GM21528 (cell line): ENCODE results near the gene PRPF18.

Experiments
- ATAC-seq: cut with Tn5 transposase; IDR thresholded peaks from one replicate; pipeline ENCODE4 v1.9.1; 2021; ENCODE audit warnings: mild to moderate bottlenecking, moderate library complexity; ENCODE audit not compliant: unreplicated experiment, low FRiP score

Gene PRPF18

DNA sequence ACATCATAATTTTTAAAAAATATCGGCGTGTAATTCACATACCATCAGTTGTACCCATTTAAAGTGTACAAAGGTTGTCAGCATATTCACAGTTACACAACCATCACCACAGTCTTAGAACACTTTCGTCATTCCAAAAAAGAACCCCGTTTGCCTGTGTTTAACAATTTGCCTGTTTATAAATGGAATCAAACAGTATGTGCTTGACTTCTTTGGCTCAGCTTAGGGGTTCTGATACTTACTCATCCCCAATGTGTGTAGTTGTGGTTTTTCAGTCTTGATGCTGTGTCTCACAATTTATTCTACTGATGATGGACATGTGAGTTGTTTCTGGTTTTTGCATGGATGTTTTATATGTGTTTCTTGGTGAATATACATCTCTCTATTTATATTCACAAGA is 50.0 kb downstream of the PRPF18 start:
- no peak for ATAC-seq

DNA sequence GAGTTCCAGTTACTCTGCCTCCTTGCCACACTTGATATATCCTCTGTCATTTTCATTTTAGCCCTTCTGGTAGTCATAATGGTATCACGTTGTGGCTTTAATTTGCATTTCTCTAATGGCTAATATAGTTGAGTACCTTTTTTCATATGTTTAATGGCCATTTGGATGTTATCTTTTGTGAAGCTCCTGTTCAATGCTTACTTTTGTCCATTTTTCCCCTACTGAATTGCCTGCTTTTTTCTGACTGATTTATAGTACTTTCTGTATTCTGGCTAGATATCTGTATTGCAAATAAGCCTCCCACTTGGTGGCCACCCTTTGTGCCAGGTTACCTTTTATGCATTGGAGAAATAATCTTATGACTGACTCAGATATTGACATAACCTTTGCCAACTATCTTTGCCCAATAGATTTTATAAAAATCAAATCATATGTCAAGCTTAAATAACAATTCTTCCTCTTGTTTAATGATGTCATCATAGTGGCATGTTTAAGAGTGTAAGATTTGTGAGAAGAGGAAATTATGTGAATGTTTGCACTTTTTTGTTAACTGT is 50.6 kb downstream of the PRPF18 start:
- no peak for ATAC-seq

DNA sequence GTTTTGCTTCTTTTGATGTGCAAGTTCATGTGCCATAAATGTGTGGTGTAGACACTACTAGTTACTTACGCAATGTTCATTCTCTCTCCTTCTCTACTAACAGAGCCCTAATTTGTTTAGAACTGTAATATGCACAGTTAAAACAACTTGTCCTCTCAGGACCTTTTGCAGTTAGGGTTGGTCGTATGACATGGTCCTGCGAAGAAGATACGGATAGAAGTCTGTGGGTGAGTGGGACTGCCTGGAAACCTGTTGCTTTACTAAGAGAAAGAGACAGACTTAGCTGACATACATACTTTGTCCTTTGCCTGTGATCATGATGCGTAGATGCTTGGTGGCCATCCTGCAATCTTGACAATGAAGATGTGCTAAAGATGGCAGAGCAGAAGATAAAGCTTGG is 51.1 kb downstream of the PRPF18 start:
- no peak for ATAC-seq

DNA sequence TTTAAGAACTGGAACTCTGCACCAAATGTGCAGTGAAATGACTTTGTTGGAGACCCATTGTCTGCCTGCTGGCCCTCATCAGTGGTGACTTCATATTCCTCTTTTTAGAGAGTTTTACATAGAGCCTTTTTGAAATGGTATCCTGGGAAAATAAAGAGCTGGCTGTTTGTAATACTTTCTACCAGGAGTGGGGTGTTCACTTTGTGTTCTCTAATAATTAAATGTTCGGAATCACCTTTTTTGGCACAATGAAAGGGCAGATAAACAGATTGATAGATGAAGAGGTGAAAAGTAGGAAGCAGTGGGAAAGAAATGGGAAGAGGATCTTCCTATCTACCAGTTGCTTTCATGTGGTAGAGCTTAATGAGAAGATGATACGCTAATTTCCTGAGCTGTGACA is 55.5 kb downstream of the PRPF18 start:
- no peak for ATAC-seq

DNA sequence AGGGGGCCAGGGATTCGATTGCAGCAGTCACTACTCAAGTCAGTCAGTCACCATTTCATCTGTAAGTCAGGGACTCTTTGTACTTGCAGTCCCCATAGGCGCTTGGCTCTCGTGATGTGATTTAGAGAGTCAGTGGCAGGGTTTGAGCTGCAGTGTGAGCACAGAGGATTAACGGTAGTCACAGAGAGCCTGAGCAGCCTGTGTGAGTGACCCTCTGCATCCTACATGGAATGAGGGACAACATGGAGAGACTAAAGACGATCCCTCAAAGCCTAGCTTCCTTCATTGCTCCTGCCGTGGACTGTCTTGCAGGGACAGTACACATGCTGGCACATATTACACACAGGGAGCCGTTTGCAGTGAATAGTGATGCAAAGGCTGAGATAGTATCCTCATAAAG is 56.3 kb downstream of the PRPF18 start:
- ATAC-seq = no peak

DNA sequence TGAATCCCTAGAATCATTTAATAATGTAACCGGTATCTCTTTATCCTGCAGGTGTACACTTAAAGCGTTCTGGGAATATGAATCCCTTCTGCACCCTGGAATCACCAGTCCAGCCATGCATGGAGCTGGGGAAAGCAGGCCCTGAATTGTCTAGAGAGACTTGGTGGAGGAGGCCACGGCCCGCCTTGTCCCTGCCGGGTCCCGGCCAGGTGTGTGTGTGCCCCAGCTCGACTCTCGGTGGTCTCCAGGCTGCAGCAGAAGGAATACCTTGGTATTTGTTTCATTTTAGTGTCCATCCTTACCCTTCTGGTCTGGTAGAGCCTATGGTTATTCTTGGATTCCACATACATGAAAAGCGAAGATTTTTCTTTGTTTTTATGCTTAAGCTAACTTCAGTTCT is 58.1 kb downstream of the PRPF18 start:
- ATAC-seq = no peak

DNA sequence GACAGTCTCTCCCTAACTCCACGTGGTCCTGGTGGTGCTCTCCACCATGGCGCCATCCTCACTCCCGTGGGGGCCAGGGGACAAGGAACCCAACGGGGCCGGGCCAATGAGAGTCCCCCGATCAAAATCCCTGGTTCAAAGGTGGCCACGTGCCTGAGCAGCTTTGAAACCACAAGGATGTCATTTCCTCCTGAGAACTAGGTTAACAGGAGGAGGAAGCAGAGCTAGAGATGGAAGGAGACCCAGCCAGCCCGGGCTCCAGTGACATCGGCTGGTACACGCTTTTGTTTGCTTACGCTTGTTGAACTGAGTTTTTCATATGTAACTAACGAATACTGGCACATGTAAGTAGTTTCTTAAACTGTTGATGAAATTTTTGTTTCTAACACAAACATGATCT is 61.7 kb downstream of the PRPF18 start:
- ATAC-seq = no peak

DNA sequence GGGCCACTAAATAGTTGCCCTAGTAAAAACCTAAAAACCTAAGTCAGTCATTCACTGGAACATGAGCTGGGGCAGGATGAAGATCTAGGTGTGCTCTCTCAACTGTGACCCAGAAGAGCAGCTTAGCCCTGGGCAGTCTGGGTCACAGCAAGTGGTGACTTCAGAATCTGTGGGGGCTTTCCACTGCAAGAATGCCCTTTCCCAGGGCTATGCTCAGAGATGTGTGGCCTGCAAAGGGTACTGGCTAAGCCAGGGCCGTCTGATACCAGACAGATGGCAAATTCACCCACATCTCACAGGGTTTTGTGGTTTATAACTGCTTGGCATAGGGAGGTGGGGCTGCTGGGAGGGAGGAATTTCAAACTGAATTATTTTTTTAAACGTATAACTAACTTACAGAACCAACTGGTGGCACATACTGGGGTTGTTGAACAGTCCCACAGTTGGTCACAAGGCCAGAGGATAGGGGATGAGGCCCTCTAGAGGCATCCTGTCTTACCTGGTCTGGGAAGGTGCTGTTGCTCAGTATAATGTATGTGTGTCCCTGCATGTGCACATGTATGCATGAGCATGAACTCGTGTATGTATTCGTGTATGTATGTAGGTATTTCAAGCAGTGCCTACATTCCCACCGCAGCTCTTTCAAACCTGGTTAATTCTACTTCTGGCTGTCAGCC is 63.2 kb downstream of the PRPF18 start:
- ATAC-seq = no peak

DNA sequence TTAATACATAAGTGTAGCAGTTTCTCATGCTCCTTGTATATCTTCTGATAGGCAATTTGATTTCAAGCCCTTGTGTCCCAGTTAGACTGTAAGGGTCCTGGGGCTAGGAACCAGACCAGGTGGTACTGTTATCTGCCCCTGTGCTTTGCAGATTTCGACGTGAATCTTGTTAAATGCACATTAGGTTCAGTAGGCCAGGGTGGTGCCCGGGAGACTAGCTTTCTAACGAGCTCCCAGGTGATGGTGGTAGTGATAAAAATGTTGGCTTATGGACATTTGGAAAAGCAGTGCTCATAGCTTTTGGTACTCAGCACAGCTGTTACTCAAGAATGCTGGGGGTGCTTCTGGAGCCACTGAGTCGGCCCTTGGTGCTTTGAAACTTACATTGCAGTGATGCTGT is 64.2 kb downstream of the PRPF18 start:
- no peak for ATAC-seq

DNA sequence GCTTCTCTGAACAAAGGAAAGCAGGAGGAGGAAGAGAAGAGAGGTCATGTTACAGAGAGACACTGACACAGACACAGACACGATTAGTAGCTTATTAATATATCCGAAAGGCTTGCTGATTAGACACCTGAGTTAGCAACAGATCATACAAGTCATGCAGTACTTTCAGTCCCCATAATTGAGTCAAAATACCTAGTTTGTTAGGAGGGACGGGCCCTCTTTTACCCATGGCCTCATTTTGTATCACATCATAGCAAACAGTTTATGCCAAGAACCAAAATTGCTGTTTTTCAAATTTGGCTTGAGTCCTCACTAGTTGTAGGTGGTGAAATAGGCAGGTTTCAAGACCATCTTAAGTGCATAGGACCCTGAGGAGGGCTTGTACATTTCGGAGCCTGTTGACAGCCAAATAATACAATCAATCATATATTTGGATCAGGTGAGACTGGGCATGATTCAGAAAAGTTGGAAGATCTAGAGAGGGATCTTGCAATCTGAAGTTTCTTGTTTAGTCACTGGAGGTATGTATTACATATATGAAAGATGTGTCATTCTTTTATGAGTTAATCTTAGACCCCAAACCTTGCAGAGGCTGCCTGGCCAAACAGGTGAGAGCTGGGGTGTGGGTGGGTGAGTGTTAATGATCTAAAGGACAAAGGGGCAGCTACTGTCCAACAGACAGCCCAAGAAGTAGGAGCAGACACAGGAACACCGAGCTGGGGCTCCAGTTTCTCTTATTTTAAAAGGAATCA is 65.4 kb downstream of the PRPF18 start:
- no peak for ATAC-seq

DNA sequence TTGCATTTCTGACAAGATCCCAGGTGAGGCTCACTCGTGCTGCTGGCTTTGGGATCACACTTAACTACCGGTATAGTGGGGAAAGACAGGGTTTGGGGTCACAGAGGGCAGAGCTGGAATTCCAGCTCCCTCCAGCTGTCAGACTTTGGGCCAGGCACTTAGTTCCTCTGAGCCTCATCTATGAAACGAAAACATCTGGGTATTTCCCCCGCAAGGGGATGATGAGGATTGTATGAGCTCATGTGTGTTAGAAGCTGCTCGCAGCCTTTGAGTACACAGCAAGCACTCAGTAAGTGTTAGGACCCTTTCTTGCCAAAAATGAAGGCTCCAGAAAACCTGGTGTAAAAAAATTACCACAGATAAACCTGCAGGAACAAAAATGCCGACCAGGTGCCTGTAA is 66.1 kb downstream of the PRPF18 start:
- no peak for ATAC-seq

DNA sequence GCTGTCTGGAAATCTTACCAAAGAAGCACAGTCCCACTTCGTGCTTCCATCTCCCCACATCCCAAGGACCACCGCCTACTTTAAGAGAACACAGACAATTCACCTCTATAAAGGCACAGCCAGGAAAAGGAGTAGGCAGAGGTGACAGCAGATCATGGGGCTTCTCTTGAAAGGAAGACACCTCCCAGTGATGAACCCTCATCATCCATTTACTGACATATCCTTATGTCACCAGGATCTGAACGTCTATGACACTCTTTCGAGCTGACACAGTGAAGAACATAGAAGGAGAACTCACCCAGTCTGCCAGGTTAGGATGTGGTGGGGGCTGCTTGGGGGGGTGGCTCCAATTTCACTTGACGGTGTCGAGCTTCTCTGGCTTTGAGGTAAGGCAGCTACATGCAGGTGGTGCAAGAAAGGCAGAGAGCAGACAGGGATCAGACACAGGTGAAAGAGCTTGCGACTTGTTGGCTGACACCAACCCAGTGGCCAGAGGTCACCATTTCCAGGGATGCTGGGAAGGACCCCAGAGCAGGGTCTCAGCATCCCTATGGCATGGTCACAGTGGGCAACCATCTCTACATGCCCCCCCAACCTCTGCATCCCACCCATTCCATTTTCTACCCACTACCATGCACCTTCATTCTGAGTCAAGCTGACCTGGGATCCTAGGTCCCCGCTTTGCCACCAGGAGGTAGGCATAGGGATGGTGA is 67.5 kb downstream of the PRPF18 start:
- ATAC-seq = no peak

DNA sequence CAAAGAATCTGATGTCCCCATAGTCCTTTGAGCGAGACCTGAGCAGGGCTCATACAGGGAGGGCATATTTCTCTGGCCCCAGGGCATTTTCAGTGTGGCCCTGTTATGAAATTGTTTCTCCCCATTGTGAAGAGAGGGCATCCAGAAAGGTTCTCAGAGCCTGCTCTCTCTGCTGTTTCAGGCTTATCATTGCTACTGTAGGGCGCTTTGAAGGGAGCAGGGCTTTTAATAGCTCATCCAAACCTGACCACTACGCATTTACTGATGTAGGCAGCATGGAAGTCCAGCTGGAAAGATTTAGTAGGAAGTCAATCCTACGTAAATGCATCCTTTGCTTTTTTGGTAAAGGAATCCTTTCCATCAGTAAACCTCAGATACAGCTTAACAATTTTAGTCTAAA is 68.1 kb downstream of the PRPF18 start:
- no peak for ATAC-seq

DNA sequence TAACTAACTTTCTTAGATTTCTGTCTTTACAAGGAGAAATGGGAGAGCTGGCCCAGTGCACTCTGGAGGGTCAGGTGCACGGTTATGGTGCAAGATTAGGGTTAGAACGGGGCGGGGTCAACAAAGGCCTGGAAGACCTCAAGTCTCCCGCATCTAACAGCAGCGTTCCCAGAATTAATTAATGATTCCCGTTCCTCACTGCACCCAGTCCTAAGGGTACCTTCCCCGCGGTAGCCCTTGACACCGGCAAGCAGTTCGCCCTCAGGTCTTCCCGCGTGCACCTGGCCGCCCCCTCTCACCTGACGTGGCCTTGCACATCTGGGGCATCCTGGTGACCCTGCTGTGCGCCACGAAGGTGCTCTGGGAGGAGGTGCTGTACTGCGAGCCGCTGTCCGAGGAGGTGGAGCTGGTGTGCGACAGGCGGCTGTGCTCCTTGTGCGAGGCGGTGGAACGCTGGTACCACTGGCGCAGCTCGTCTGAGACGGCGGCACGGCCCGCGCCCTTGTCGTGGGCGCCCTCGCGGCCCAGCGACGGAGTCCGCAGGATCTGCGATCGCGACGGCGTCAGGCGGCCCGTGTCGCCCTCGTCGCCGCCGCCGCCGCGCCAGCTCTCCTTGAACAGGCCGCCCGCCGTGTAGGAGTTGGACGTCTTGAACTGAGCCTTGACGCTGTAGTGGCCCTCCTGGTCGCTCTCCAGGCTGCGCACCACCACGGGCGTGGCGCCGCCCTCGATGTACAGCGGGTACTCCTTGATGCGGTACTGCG is 69.8 kb downstream of the PRPF18 start:
- no peak for ATAC-seq

DNA sequence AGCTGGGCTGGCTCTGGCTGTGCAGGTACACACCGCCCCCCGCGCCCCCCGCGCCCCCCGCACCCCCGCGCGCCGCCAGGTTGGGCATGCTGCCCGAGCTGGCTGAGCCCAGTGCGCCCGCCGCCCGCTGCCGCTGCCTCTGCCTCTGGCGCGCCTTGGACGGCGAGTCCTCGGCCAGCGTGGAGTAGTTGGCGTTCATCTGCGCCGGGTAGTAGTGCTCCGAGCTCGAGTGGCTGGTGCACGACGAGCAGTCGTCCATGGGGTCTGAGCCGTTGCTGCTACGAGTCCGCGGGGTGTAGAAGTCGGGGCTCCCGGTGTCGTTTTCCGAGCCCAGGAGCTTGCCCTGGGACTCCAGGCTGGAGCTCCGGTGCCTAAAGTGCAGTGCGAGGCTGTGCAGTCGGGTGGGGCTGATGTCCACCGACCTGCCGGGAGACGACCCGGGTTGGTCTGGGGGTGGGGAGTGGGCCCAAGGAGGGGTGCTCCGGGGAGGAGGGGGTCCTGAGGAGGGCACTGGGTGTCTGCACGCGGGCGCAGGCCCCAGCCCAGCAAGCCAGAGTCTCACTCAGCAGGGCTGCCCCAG is 70.4 kb downstream of the PRPF18 start:
- no peak for ATAC-seq

DNA sequence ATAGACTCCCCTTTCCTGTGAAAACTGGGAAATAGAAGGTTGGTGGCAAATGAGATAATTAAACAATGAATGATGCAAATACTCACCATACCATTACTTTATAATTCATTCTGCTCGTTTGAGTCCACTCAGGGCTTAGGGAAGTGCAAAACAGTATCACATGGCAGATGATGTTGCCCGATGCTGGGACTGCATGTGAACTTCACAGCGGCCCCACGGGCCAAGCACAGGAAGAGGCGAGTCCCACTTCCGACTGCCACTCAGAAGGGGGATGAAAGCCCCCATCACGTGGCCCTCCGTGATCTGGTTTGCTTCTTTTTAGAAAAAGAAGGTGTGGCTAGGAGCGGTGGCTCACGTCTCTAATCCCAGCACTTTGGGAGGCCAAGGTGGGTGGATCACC is 71.5 kb downstream of the PRPF18 start:
- no peak for ATAC-seq

DNA sequence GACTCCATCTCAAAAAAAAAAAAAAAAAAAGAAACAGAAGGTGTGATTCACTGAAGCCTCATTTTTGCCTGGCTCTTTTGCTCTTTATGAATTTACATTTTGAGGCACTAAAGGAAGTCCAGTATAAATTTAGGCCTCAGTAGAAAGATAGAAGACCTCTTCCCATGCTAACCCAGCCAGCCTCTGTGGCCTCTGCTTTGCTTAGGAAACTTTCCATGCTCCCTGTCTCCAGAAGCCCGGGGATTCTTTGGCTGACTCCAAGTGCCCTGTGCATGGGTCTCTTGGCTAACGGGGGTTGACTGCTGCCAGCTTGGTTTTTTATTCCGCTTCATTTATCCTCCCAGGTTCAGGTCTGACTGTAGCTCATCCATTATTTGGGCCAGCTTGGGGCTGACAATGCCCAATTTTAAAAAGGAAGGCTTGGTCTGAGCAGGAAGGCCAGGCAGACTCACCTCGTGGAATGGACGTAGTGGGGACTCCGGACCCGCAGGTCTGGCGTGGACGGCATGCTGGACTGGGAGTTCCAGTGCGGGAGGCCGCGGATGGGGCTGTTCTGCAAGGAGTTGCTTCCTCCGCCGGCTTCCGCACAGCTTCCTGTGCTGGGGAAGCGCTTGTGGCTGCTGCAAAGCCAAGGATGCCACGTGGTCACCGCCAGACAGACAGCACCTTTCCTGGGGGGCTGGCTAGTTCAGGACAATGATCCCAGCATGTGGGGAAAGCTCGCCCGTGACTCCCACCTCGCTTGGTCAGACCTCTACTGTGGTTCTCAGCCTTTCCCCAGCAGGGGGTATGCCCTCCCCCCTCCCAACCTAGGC is 72.3 kb downstream of the PRPF18 start:
- ATAC-seq = no peak

DNA sequence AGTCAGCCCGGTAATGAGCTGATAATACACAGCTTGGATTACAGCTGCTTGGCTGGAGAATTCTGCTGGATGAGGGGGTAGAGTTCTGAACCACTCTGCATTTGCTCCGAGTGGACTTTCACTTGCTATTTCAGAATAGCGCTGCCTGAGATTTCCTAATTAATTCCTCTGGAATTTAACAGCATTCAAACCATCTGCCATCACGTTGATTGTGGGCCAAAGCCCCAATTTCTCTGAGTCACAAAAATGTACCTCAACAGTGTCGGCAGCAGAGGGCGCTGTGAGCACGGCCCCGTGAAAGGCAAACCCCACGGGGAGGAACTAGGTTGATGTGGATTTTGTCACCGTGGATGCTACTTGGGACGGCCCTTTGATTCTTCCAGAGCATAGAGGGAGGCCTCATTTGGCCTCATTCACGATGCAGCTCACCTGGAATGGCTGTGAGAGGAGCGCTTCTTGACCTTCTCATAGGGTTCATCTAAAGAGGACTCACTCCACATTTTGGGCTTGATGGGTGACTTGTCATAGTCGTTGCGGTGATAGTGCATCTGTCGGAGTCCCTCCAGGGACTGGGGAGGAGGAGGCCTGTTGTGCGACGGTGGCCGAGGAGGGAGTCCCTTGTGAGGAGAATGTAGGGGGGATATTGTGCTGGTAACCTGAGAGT is 73.3 kb downstream of the PRPF18 start:
- no peak for ATAC-seq

DNA sequence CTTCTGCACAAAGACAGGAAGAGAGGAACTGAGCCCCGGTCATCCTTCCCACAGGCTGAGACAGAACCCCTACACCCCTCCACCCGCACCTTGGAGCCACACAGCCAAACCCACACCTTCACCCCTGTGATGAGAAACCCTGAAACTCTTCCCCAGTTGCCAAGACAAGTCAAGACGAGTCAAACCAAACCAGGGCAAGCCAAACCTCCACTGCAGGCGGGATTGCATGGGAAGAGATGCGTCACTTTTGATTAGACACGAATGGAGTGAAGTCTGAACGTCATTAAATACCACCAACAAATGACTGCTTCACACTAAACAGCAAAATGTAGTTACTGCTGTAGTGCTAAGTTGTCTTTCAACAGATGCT is 73.8 kb downstream of the PRPF18 start:
- no peak for ATAC-seq
